ENCODE data around the gene BMPER. TPM values are rescaled to one million over a fixed set of nuclear protein-coding genes. Genes with fewer than 3 reads are reported as not detected.

The BMPER gene
- total and polyA plus RNA-seq, 12 donors, result 0.29 to 1.9 (median 0.85) TPM; not detected in 2

GRCh38 chr7:34081935-34082334, 176.6 kb downstream of the BMPER start:
- no peak for DNase-seq
- H3K27ac ChIP-seq, result no peak overlapping the region
- H3K27me3 ChIP-seq, result no peaks in the 10 kb centered on the region
- no peak overlapping the region for H3K4me3 ChIP-seq
- intact Hi-C loops (cut with DNase I), result no loop called here
- H3K9me3 ChIP-seq (replicated peaks in 1 of 3), result no peaks in the 10 kb centered on the region
- TF ChIP-seq, protein P1, sequence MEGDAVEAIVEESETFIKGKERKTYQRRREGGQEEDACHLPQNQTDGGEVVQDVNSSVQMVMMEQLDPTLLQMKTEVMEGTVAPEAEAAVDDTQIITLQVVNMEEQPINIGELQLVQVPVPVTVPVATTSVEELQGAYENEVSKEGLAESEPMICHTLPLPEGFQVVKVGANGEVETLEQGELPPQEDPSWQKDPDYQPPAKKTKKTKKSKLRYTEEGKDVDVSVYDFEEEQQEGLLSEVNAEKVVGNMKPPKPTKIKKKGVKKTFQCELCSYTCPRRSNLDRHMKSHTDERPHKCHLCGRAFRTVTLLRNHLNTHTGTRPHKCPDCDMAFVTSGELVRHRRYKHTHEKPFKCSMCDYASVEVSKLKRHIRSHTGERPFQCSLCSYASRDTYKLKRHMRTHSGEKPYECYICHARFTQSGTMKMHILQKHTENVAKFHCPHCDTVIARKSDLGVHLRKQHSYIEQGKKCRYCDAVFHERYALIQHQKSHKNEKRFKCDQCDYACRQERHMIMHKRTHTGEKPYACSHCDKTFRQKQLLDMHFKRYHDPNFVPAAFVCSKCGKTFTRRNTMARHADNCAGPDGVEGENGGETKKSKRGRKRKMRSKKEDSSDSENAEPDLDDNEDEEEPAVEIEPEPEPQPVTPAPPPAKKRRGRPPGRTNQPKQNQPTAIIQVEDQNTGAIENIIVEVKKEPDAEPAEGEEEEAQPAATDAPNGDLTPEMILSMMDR (IDR thresholded peaks at IDR 0.05), result no peak
- no peak for TF ChIP-seq POLR2A (IDR thresholded peaks at IDR 0.05)
- H3K36me3 ChIP-seq (replicated peaks in 1 of 2), result no peaks in the 10 kb centered on the region
- 79 to 95% (median 88%) methylated on average over 1 of the region's 1 CpG for WGBS, 4 donors
- no peaks in the 10 kb centered on the region for H3K4me1 ChIP-seq (replicated peaks in 1 of 2)

DNA sequence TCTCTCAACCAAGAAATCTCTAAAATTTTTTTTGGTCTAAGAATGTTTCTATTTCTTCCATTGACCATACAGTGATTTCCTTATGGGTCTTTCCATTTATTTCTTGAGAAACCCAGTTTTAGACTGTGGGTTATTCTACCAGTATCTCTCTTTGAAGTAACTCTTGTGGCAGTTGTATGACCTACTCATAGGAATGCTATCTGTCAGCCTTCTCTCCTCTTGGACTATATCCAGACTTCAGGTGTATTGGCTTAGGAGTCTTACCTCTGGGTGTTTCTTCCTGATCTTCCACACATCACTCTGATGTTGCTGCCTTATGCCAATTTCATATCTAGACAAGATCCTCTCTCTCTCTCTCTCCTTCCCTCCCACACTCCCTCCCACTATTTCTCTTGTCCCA, 178.1 kb downstream of the BMPER start:
- intact Hi-C loops (cut with DNase I), result no loop called here
- no peaks in the 10 kb centered on the region for H3K27me3 ChIP-seq
- H3K9me3 ChIP-seq (replicated peaks in 1 of 3), result no peaks in the 10 kb centered on the region
- no peak for TF ChIP-seq POLR2A (IDR thresholded peaks at IDR 0.05)
- no peaks in the 10 kb centered on the region for H3K4me1 ChIP-seq (replicated peaks in 1 of 2)
- H3K36me3 ChIP-seq (replicated peaks in 1 of 2), result no peaks in the 10 kb centered on the region
- H3K4me3 ChIP-seq, result no peak overlapping the region
- DNase-seq, result no peak
- no peak overlapping the region for H3K27ac ChIP-seq

- Histone ChIP-seq H3K4me3 (no peak overlapping the region), H3K36me3 (replicated peaks in 1 of 2) (no peaks in the 10 kb centered on the region), H3K4me1 (replicated peaks in 1 of 2) (no peaks in the 10 kb centered on the region), H3K9me3 (replicated peaks in 1 of 3) (no peaks in the 10 kb centered on the region), H3K27me3 (no peaks in the 10 kb centered on the region), H3K27ac (no peak overlapping the region)
- WGBS, 4 donors, result 78 to 92% (median 81%) methylated on average over 1 of the region's 1 CpG
- TF ChIP-seq, protein P1 (IDR thresholded peaks at IDR 0.05), result no peak
- TF ChIP-seq POLR2A (IDR thresholded peaks at IDR 0.05), result no peak
- DNase-seq, result no peak
- intact Hi-C loops (cut with DNase I), result no loop called here
Observed at GRCh38 chr7:34084651-34085050, 179.3 kb downstream of the BMPER start.

DNA sequence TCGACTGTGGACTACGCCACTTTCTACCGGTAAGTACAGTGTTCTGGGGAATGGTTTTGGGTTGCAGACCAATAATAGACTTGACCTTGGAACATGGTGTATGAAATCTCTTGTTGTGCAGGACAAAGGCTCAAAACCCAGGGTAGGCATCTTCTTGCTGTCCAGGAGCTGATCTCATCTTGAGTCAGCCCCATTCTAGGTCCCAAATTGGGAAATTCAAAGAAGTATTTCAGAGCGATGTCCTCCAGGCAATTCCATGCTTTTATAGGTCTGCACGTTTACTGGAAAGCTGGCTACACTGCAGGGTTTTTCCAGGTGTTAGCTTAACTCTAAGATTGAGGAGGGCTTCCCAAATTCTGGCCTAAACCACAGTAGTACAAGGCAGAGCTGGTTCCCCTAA, 180.7 kb downstream of the BMPER start:
- TF ChIP-seq, protein P1 (IDR thresholded peaks at IDR 0.05), result no peak
- TF ChIP-seq POLR2A (IDR thresholded peaks at IDR 0.05), result no peak
- no peaks in the 10 kb centered on the region for H3K9me3 ChIP-seq (replicated peaks in 1 of 3)
- H3K27ac ChIP-seq, result no peak overlapping the region
- no peak for DNase-seq
- H3K27me3 ChIP-seq, result no peaks in the 10 kb centered on the region
- H3K4me1 ChIP-seq (replicated peaks in 1 of 2), result no peaks in the 10 kb centered on the region
- WGBS, 4 donors, result 87 to 91% (median 88%) methylated on average over 5 of the region's 5 CpGs
- H3K36me3 ChIP-seq (replicated peaks in 1 of 2), result no peaks in the 10 kb centered on the region
- intact Hi-C loops (cut with DNase I), result no loop called here
- no peak overlapping the region for H3K4me3 ChIP-seq

DNA sequence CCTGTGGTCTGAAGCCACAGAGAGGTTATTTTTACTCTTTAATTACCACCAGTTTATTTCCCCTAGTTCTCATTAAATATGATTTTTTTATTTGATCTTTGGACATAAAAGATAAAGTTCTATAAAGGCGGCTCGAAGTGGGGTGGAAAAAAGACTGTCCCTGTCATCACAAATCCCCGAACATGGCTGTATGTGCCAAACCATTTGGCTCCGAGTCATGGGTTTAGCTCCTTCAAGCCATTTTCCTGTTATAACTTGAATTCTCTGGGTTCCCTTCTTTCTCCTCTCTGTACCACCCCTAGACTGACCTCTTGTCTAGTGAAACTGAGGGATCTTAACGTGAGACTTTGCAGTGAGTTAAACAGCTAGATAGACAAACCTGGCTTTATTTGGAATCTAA, 181.6 kb downstream of the BMPER start:
- Histone ChIP-seq H3K9me3 (replicated peaks in 1 of 3) (no peaks in the 10 kb centered on the region), H3K4me1 (replicated peaks in 1 of 2) (no peaks in the 10 kb centered on the region), H3K27me3 (no peaks in the 10 kb centered on the region), H3K27ac (no peak overlapping the region), H3K36me3 (replicated peaks in 1 of 2) (no peaks in the 10 kb centered on the region), H3K4me3 (no peak overlapping the region)
- intact Hi-C loops (cut with DNase I), result no loop called here
- WGBS, 4 donors, result 84 to 93% (median 90%) methylated on average over 5 of the region's 5 CpGs
- TF ChIP-seq, protein P1 (IDR thresholded peaks at IDR 0.05), result no peak
- no peak for TF ChIP-seq POLR2A (IDR thresholded peaks at IDR 0.05)
- no peak for DNase-seq

Data from adrenal gland (tissue), 12 donors.